Measurements from ENCODE around the gene GPATCH1.
A peak's percentile ranks its signal among the peaks of the same experiment; 100 is the strongest.

The GPATCH1 gene

GRCh38 chr19:33159149-33159548 lies 78.2 kb downstream of the GPATCH1 start (continued):
- TF ChIP-seq ZNF16 (tag by site-specific recombination; IDR thresholded peaks at IDR 0.05; ENCODE audit: low read depth) (0 out of 2 replicates have a peak, but pooled peaks have one; percentile 15), ZNF175 (tag by site-specific recombination; IDR thresholded peaks at IDR 0.05) (no peak), ZNF292 (tag by site-specific recombination; IDR thresholded peaks at IDR 0.05; ENCODE audit: borderline replicate concordance, low read depth) (peak; percentile 99), ZNF747 (tag by site-specific recombination; IDR thresholded peaks at IDR 0.05) (no peak), ZSCAN18 (tag by site-specific recombination; IDR thresholded peaks at IDR 0.05) (no peak), ZNF10 (tag by site-specific recombination; IDR thresholded peaks at IDR 0.05) (peak; percentile 33; the same call in 1 of the 2 replicates), ZNF521 (tag by site-specific recombination; IDR thresholded peaks at IDR 0.05) (no peak), PBX3 (CRISPR knock-in tag; IDR thresholded peaks at IDR 0.05) (no peak), ZNF121 (tag by site-specific recombination; IDR thresholded peaks at IDR 0.05) (peak; percentile 83), ZNF449 (tag by site-specific recombination; IDR thresholded peaks at IDR 0.05) (peak; percentile 18; the same call in 1 of the 2 replicates), ZNF785 (tag by site-specific recombination; IDR thresholded peaks at IDR 0.05) (no peak), ZNF677 (tag by site-specific recombination; IDR thresholded peaks at IDR 0.05) (no peak), KLF7 (tag by site-specific recombination; IDR thresholded peaks at IDR 0.05; ENCODE audit: borderline replicate concordance) (peak; percentile 82; the same call in 1 of the 2 replicates), ZNF529 (tag by site-specific recombination; IDR thresholded peaks at IDR 0.05; ENCODE audit: insufficient replicate concordance) (no peak), ZNF239 (tag by site-specific recombination; IDR thresholded peaks at IDR 0.05) (no peak), PRDM1 (tag by site-specific recombination; IDR thresholded peaks at IDR 0.05) (no peak), ZNF362 (tag by site-specific recombination; IDR thresholded peaks at IDR 0.05) (no peak), ZNF555 (tag by site-specific recombination; conservative IDR thresholded peaks at IDR 0.05) (peak; percentile 100), KLF9 (tag by site-specific recombination; IDR thresholded peaks at IDR 0.05; ENCODE audit: low read depth) (no peak), ZSCAN16 (tag by site-specific recombination; IDR thresholded peaks at IDR 0.05) (no peak), ZNF48 (tag by site-specific recombination; IDR thresholded peaks at IDR 0.05) (no peak), ZNF621 (tag by site-specific recombination; IDR thresholded peaks at IDR 0.05) (no peak), ZFP37 (tag by site-specific recombination; IDR thresholded peaks at IDR 0.05) (peak; percentile 94), ZNF626 (tag by site-specific recombination; IDR thresholded peaks at IDR 0.05) (no peak), ZNF140 (tag by site-specific recombination; IDR thresholded peaks at IDR 0.05) (peak; percentile 99), ZNF311 (tag by site-specific recombination; IDR thresholded peaks at IDR 0.05; ENCODE audit: borderline replicate concordance) (no peak)
- TF ChIP-seq, protein P1, sequence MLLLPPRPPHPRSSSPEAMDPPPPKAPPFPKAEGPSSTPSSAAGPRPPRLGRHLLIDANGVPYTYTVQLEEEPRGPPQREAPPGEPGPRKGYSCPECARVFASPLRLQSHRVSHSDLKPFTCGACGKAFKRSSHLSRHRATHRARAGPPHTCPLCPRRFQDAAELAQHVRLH (tag by site-specific recombination; IDR thresholded peaks at IDR 0.05), result peak; percentile 96
- TF ChIP-seq, protein P2, sequence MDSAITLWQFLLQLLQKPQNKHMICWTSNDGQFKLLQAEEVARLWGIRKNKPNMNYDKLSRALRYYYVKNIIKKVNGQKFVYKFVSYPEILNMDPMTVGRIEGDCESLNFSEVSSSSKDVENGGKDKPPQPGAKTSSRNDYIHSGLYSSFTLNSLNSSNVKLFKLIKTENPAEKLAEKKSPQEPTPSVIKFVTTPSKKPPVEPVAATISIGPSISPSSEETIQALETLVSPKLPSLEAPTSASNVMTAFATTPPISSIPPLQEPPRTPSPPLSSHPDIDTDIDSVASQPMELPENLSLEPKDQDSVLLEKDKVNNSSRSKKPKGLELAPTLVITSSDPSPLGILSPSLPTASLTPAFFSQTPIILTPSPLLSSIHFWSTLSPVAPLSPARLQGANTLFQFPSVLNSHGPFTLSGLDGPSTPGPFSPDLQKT (IDR thresholded peaks at IDR 0.05; ENCODE audit: borderline replicate concordance, low read depth, low read length), result no peak
